Omental fat pad (tissue), 4 donors: Measurements from ENCODE around the gene TMPRSS3. TPM values are rescaled to one million over a fixed set of nuclear protein-coding genes. Genes with fewer than 3 reads are reported as not detected.

ENCODE experiments used
- ATAC-seq: fragments of 150-250 bp; one replicate; pipeline ENCODE4 v1.9.1; 2016; ENCODE audit warnings: mild to moderate bottlenecking, moderate library complexity; ENCODE audit not compliant: low FRiP score
- DNase-seq: peaks from one replicate; pipeline ENCODE4 v3.0.0-alpha.2; 2019; ENCODE audit warnings: low spot score
- CTCF ChIP-seq, 3 donors: fragments of 450-650 bp; IDR thresholded peaks; one replicate each; pipeline ENCODE4 v1.5.1; 2016 to 2017; ENCODE audit warnings: antibody characterized with exemption in 3 of 3, mild to moderate bottlenecking in 3 of 3, moderate library complexity in 2 of 3
- total RNA-seq, 4 donors: library from RNA; depleted of rRNA; stranded (reverse); fragments of >200 nt; gene quantifications; one replicate each; pipeline ENCODE4 v1.1.0, GENCODE V29; 2016

TMPRSS3 gene
- total RNA-seq, 4 donors from 2014 or later: 0.32 to 8.7 (median 5.9) TPM

GRCh38 chr21:42384989-42385388 is 10.9 kb downstream of the TMPRSS3 start:
- TF ChIP-seq CTCF (IDR thresholded peaks at IDR 0.05): no peak

GRCh38 chr21:42384156-42384945 is 11.5 kb downstream of the TMPRSS3 start:
- DNase-seq (no peak), ATAC-seq (no peak)
- no peak for TF ChIP-seq CTCF (IDR thresholded peaks at IDR 0.05)

More at GRCh38 chr21:42384989-42385388, 10.9 kb downstream of the TMPRSS3 start:
- ATAC-seq: no peak
- DNase-seq: no peak

- DNase-seq (no peak), ATAC-seq (peak; percentile 15)
- TF ChIP-seq CTCF (IDR thresholded peaks at IDR 0.05): no peak
Measured at GRCh38 chr21:42383331-42383730, 12.5 kb downstream of the TMPRSS3 start.

GRCh38 chr21:42382915-42383314 is 12.9 kb downstream of the TMPRSS3 start:
- DNase-seq (no peak), ATAC-seq (no peak)
- TF ChIP-seq CTCF (IDR thresholded peaks at IDR 0.05): no peak

GRCh38 chr21:42381347-42381984 is 14.4 kb downstream of the TMPRSS3 start:
- no peak for TF ChIP-seq CTCF (IDR thresholded peaks at IDR 0.05)
- ATAC-seq: no peak
- no peak for DNase-seq

- DNase-seq: no peak
- TF ChIP-seq CTCF (IDR thresholded peaks at IDR 0.05): no peak
Measured at GRCh38 chr21:42379426-42380215, 16.2 kb downstream of the TMPRSS3 start.

More at GRCh38 chr21:42379426-42380215, 16.2 kb downstream of the TMPRSS3 start:
- ATAC-seq: no peak
